SH-SY5Y (cell line): ENCODE results near the gene LUC7L3.

Experiments
- GATA2 ChIP-seq: IDR thresholded peaks from 2 replicates; pipeline ENCODE4 v1.6.1; 2011; ENCODE audit warnings: mild to moderate bottlenecking, low read depth, low read length
- GATA3 ChIP-seq: IDR thresholded peaks from 2 replicates; pipeline ENCODE4 v1.6.1; 2011; ENCODE audit warnings: low read depth, mild to moderate bottlenecking, low read length, moderate library complexity

DNA sequence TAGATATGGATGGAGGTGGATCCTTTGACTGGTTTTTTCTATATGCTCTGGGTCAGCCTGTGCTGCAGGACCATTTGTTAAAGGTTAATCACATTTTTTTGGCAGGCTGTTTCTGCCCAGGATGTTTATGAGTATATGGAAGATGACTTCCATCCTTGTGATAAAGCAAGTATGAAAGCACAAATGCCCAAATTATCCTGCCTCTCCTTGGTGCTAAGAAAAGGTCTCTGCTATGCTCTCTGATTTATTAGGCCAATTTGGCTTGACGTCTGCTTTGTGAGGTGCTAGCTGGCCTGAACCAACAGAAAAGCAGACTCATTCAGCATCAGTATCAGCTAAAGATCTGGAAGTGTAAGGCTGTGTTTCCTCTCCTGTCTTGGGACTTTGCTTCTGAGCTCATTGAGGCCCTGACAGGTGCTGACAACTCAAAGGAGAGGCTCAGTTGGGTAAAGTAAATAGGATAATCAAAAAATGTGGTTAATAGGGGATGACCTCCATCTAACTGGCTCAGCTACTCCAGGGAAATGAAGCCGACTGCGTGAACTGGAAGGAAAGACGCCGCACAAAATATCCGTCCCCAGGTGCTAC is 26.9 kb upstream of the LUC7L3 start:
- TF ChIP-seq GATA2, result no peak
- no peak for TF ChIP-seq GATA3
